ENCODE results near the gene BEND4. TPM values are rescaled to one million over a fixed set of nuclear protein-coding genes. Genes with fewer than 3 reads are reported as not detected.

The BEND4 gene
- total and polyA plus RNA-seq, 8 donors, result 0.03 TPM; not detected in 6

GRCh38 chr4:42119886-42120285, 32.6 kb downstream of the BEND4 start:
- H3K9me3 ChIP-seq, result no peaks in the 10 kb centered on the region
- WGBS, 2 donors, result 38 to 44% methylated on average over 12 of the region's 12 CpGs
- TF ChIP-seq, protein P1, sequence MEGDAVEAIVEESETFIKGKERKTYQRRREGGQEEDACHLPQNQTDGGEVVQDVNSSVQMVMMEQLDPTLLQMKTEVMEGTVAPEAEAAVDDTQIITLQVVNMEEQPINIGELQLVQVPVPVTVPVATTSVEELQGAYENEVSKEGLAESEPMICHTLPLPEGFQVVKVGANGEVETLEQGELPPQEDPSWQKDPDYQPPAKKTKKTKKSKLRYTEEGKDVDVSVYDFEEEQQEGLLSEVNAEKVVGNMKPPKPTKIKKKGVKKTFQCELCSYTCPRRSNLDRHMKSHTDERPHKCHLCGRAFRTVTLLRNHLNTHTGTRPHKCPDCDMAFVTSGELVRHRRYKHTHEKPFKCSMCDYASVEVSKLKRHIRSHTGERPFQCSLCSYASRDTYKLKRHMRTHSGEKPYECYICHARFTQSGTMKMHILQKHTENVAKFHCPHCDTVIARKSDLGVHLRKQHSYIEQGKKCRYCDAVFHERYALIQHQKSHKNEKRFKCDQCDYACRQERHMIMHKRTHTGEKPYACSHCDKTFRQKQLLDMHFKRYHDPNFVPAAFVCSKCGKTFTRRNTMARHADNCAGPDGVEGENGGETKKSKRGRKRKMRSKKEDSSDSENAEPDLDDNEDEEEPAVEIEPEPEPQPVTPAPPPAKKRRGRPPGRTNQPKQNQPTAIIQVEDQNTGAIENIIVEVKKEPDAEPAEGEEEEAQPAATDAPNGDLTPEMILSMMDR (IDR thresholded peaks at IDR 0.05), result no peak
- H3K36me3 ChIP-seq, result no peaks in the 10 kb centered on the region
- ATAC-seq (no peak), DNase-seq (no peak), FAIRE-seq (no peak)
- no peak overlapping the region for H3K4me3 ChIP-seq
- no peak overlapping the region for H3K27ac ChIP-seq
- H3K27me3 ChIP-seq, result peaks cover 0 to 8% (median 0%) of the 10 kb centered on the region in 4 donors
- H3K4me1 ChIP-seq, result no peaks in the 10 kb centered on the region
- intact Hi-C loops (cut with DNase I), result no loop called here

- intact Hi-C loops (cut with DNase I), result no loop called here
- H3K4me3 ChIP-seq, result no peak overlapping the region
- H3K4me1 ChIP-seq, result no peaks in the 10 kb centered on the region
- H3K27ac ChIP-seq, result no peak overlapping the region
- no peaks in the 10 kb centered on the region for H3K9me3 ChIP-seq
- 37 to 51% methylated on average over 3 of the region's 3 CpGs for WGBS, 2 donors
- no peaks in the 10 kb centered on the region for H3K36me3 ChIP-seq
- ATAC-seq, result no peak
- no peak for FAIRE-seq
- H3K27me3 ChIP-seq, result peaks cover 0 to 8% (median 2%) of the 10 kb centered on the region in 4 donors
- no peak for DNase-seq
- TF ChIP-seq, protein P1 (IDR thresholded peaks at IDR 0.05), result no peak
Observed at GRCh38 chr4:42112846-42113245, 39.6 kb downstream of the BEND4 start.

GRCh38 chr4:42104521-42104920, 47.9 kb downstream of the BEND4 start:
- Histone ChIP-seq H3K9me3 (no peaks in the 10 kb centered on the region), H3K36me3 (no peaks in the 10 kb centered on the region), H3K4me1 (no peaks in the 10 kb centered on the region), H3K27me3 (peaks cover 0 to 3% (median 2%) of the 10 kb centered on the region in 4 donors), H3K27ac (no peak overlapping the region), H3K4me3 (no peak overlapping the region)
- intact Hi-C loops (cut with DNase I), result no loop called here
- 35 to 52% methylated on average over 2 of the region's 2 CpGs for WGBS, 2 donors
- no peak for DNase-seq
- no peak for ATAC-seq
- FAIRE-seq, result no peak
- TF ChIP-seq, protein P1 (IDR thresholded peaks at IDR 0.05), result no peak

DNA sequence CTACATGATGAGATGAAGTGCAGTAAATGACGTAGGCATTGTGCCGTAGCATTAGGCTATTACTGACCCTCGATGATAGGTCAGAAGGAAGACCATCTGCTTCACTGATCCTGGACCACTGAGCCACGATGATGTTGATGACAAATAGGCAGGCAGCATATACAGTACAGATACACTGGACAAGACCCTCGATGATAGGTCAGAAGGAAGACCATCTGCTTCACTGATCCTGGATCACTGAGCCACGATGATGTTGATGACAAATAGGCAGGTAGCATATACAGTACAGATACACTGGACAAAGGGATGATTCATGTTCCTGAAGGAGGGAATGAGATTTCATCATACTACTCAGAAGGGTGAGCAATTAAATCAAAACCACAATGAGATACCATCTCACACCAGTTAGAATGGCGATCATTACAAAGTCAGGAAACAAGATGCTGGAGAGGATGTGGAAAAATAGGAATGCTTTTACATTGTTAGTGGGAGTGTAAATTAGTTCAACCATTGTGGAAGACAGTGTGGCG, 50.9 kb downstream of the BEND4 start:
- WGBS, 2 donors, result 82 to 88% methylated on average over 8 of the region's 8 CpGs
- intact Hi-C loops (cut with DNase I), result no loop called here
- Histone ChIP-seq H3K27ac (no peak overlapping the region), H3K36me3 (no peaks in the 10 kb centered on the region), H3K4me3 (no peak overlapping the region), H3K4me1 (no peaks in the 10 kb centered on the region), H3K27me3 (no peaks in the 10 kb centered on the region), H3K9me3 (no peaks in the 10 kb centered on the region)
- FAIRE-seq, result no peak
- no peak for DNase-seq
- TF ChIP-seq, protein P1 (IDR thresholded peaks at IDR 0.05), result no peak
- ATAC-seq, result no peak

DNA sequence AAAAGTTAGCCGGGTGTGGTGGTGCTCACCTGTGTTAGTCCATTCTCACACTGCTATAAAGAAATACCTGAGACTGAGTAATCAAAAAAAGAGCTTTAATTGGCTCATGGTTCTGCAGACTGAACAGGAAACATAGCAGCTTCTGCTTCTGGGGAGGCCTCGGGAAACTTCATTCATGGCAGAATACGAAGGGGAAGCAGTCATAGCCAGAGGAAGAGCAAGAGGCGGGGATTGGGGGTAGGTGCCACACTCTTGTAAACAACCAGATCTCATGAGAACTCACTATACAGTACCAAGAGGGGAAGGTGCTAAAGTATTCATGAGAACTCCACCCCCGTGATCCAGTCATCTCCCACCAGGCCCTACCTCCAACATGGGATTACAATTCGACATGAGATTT, 64.1 kb downstream of the BEND4 start:
- DNase-seq, result no peak
- no peak overlapping the region for H3K4me3 ChIP-seq
- H3K27ac ChIP-seq, result no peak overlapping the region
- no peak for ATAC-seq
- intact Hi-C loops (cut with DNase I), result no loop called here
- no peaks in the 10 kb centered on the region for H3K27me3 ChIP-seq
- WGBS, 2 donors, result 96 to 97% methylated on average over 6 of the region's 6 CpGs
- TF ChIP-seq, protein P1 (IDR thresholded peaks at IDR 0.05), result no peak
- no peak for FAIRE-seq
- H3K4me1 ChIP-seq, result no peaks in the 10 kb centered on the region
- H3K36me3 ChIP-seq, result peaks cover 0 to 12% (median 0%) of the 10 kb centered on the region in 3 donors
- H3K9me3 ChIP-seq, result no peaks in the 10 kb centered on the region
